DOHH2 (cell line): Measurements from ENCODE around the gene EFCAB14.

ENCODE experiments used
- H3F3A ChIP-seq: fragments of 200-600 bp; sonication (generic), shearing (Covaris generic); 2 replicates; pipeline ENCODE4 v1.6.0; 2016; ENCODE audit warnings: antibody characterized with exemption, mild to moderate bottlenecking; ENCODE audit not compliant: control insufficient read depth, insufficient read depth
- H3K27ac ChIP-seq: fragments of 200-600 bp; sonication (generic); 2 replicates; pipeline ENCODE4 v1.5.1; 2014; ENCODE audit warnings: low read depth, mild to moderate bottlenecking, low read length, moderate library complexity
- H3K27me3 ChIP-seq: fragments of 200-600 bp; sonication (generic); 2 replicates; pipeline ENCODE4 v1.6.1; 2014; ENCODE audit warnings: mild to moderate bottlenecking, low read length, mixed read lengths; ENCODE audit not compliant: control insufficient read depth
- H3K36me3 ChIP-seq: fragments of 200-600 bp; sonication (generic); 2 replicates; pipeline ENCODE4 v1.6.1; 2014; ENCODE audit warnings: mild to moderate bottlenecking, low read length, moderate library complexity, mixed read lengths; ENCODE audit not compliant: control insufficient read depth
- H3K4me1 ChIP-seq: fragments of 200-600 bp; sonication (generic); 2 replicates; pipeline ENCODE4 v1.6.1; 2014; ENCODE audit warnings: mild to moderate bottlenecking, low read length, mixed read lengths; ENCODE audit not compliant: control insufficient read depth
- H3K4me2 ChIP-seq: fragments of 200-600 bp; sonication (generic); 2 replicates; pipeline ENCODE4 v1.6.0; 2014; ENCODE audit warnings: mild to moderate bottlenecking, low read length, moderate library complexity
- H3K4me3 ChIP-seq: fragments of 200-600 bp; sonication (generic); 2 replicates; pipeline ENCODE4 v1.5.1; 2014; ENCODE audit warnings: mild to moderate bottlenecking, low read length, mixed read lengths
- H3K79me2 ChIP-seq: fragments of 200-600 bp; sonication (generic); 2 replicates; pipeline ENCODE4 v1.6.1; 2014; ENCODE audit warnings: mild to moderate bottlenecking, low read length, mixed read lengths; ENCODE audit not compliant: control insufficient read depth
- H3K9me2 ChIP-seq: fragments of 200-600 bp; sonication (generic); replicated peaks from 2 replicates; pipeline ENCODE4 v1.6.1; 2014; ENCODE audit warnings: mild to moderate bottlenecking, low read length, mixed read lengths; ENCODE audit not compliant: control insufficient read depth
- H3K9me3 ChIP-seq: fragments of 200-600 bp; sonication (generic); 2 replicates; pipeline ENCODE4 v1.6.1; 2014; ENCODE audit warnings: antibody characterized with exemption, low read length, mixed read lengths; ENCODE audit not compliant: control insufficient read depth, insufficient read depth
- H4K20me1 ChIP-seq: fragments of 200-600 bp; sonication (generic); 2 replicates; pipeline ENCODE4 v1.6.0; 2014; ENCODE audit warnings: low read depth, mild to moderate bottlenecking, antibody characterized with exemption, low read length, moderate library complexity; ENCODE audit not compliant: control insufficient read depth, insufficient read depth
- EZH2phosphoT487 ChIP-seq: fragments of 200-600 bp; sonication (generic); IDR thresholded peaks from 2 replicates; pipeline ENCODE4 v1.6.1; 2017; ENCODE audit warnings: borderline replicate concordance, mild to moderate bottlenecking, antibody characterized with exemption, low read length, moderate library complexity, mixed read lengths
- TF ChIP-seq, protein P1 (sequence below): fragments of 200-600 bp; sonication (generic); IDR thresholded peaks from one replicate; pipeline ENCODE4 v1.5.1; 2014; ENCODE audit warnings: antibody characterized with exemption, mild to moderate bottlenecking, low read depth, low read length; ENCODE audit not compliant: poor library complexity, severe bottlenecking

Gene EFCAB14

DNA sequence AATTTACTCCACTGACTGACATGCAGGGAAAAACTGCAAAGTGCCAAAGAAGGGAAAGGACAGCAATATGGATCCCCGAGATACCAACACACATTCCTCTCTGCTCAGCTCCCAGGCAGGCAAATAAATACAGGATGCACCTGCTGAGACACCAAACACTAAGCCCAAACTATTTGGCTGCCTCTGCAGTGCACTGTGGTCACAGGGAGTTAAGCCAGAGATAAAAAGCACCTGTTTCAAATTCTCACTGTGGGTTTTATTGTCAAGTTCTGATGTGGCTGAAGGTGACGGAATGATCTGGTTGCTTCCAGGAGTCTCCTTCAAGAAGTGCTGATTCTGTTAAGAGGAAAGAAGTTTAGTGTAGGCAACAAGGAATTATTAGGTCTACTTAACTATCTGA, 29.6 kb downstream of the EFCAB14 start:
- H3K4me1 ChIP-seq, result no peaks in the 10 kb centered on the region
- peaks cover 91% of the 10 kb centered on the region for H3K36me3 ChIP-seq
- H3K4me2 ChIP-seq, result no peak overlapping the region
- no peak overlapping the region for H3K4me3 ChIP-seq
- no peaks in the 10 kb centered on the region for H3F3A ChIP-seq
- no peaks in the 10 kb centered on the region for H3K27me3 ChIP-seq
- no peaks in the 10 kb centered on the region for H3K79me2 ChIP-seq
- no peaks in the 10 kb centered on the region for H4K20me1 ChIP-seq
- H3K9me3 ChIP-seq, result no peaks in the 10 kb centered on the region
- no peak for TF ChIP-seq EZH2phosphoT487
- TF ChIP-seq, protein P1, sequence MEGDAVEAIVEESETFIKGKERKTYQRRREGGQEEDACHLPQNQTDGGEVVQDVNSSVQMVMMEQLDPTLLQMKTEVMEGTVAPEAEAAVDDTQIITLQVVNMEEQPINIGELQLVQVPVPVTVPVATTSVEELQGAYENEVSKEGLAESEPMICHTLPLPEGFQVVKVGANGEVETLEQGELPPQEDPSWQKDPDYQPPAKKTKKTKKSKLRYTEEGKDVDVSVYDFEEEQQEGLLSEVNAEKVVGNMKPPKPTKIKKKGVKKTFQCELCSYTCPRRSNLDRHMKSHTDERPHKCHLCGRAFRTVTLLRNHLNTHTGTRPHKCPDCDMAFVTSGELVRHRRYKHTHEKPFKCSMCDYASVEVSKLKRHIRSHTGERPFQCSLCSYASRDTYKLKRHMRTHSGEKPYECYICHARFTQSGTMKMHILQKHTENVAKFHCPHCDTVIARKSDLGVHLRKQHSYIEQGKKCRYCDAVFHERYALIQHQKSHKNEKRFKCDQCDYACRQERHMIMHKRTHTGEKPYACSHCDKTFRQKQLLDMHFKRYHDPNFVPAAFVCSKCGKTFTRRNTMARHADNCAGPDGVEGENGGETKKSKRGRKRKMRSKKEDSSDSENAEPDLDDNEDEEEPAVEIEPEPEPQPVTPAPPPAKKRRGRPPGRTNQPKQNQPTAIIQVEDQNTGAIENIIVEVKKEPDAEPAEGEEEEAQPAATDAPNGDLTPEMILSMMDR, result no peak
- H3K9me2 ChIP-seq, result no peaks in the 10 kb centered on the region
- H3K27ac ChIP-seq, result no peak overlapping the region

DNA sequence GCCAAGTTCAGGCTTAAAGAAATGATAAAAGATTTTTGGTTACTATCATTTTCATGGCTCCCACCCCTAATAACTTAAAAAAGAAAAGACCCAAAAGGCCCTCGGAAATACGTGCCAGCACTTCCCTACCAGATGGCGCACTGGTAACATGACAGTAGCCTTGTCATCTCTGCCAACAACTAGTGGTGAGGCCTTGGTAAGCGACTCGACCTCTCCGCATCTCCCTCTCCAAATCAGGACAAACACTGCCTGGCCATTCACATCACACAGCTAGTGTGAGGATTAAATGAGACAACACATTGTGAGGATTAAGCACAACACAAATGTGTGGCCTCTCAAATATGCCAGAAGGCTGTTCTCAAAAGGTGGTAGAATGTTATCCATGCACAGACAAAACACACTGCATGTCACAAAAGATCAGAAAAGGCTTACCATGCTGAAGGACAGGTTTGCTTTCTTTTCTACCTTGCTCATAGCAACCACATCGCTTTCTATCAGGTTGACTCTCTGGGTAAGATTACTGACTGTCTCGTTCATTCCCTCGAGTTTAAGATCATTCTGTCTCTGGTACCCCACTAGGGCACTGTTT, 30.9 kb downstream of the EFCAB14 start:
- TF ChIP-seq, protein P1, result no peak
- TF ChIP-seq EZH2phosphoT487, result no peak
- H3K36me3 ChIP-seq, result peaks cover 97% of the 10 kb centered on the region
- no peaks in the 10 kb centered on the region for H3K9me2 ChIP-seq
- H4K20me1 ChIP-seq, result no peaks in the 10 kb centered on the region
- no peak overlapping the region for H3K4me3 ChIP-seq
- no peaks in the 10 kb centered on the region for H3K9me3 ChIP-seq
- H3K27ac ChIP-seq, result no peak overlapping the region
- no peak overlapping the region for H3K4me2 ChIP-seq
- H3K27me3 ChIP-seq, result no peaks in the 10 kb centered on the region
- no peaks in the 10 kb centered on the region for H3F3A ChIP-seq
- H3K4me1 ChIP-seq, result no peaks in the 10 kb centered on the region
- no peaks in the 10 kb centered on the region for H3K79me2 ChIP-seq

DNA sequence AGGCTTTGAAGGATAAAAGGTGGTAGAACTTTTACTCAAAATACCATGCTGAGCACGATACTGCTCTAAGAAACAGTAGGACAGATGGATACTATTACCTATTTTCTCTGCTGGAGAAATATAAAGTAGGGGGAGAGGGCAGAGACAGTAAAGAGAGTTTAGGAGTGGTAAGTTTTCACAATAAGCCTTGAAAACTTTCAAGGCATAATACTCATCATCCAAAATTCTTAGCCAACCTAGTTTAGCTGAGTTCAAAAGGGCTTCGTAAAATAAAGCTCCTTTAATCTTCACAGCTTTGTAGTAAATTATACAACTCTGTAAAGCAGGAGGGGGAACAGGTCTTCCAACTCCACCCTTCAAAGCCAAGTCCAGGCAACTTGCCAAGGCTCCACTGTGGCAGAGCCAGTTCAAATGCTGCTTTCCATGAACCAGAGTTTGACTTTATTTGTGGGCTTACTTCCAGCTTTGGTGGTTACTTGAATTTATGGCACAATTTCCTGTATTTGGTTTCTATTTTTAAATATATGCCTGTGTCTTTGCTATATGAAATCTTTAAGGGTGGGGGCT, 31.7 kb downstream of the EFCAB14 start:
- Histone ChIP-seq H3F3A (no peaks in the 10 kb centered on the region), H3K27ac (no peak overlapping the region), H3K4me2 (no peak overlapping the region), H3K9me2 (no peaks in the 10 kb centered on the region), H3K36me3 (peaks cover 97% of the 10 kb centered on the region), H3K4me1 (no peaks in the 10 kb centered on the region), H4K20me1 (no peaks in the 10 kb centered on the region), H3K79me2 (no peaks in the 10 kb centered on the region), H3K4me3 (no peak overlapping the region), H3K27me3 (no peaks in the 10 kb centered on the region), H3K9me3 (no peaks in the 10 kb centered on the region)
- TF ChIP-seq, protein P1, result no peak
- no peak for TF ChIP-seq EZH2phosphoT487
